HG03108 (cell line): ENCODE measurements around the gene WNT7A.

Experiments used
- ATAC-seq: cut with Tn5 transposase; IDR thresholded peaks from one replicate; pipeline ENCODE4 v1.9.1; 2021; ENCODE audit warnings: moderate library complexity; ENCODE audit not compliant: unreplicated experiment

The WNT7A gene

DNA sequence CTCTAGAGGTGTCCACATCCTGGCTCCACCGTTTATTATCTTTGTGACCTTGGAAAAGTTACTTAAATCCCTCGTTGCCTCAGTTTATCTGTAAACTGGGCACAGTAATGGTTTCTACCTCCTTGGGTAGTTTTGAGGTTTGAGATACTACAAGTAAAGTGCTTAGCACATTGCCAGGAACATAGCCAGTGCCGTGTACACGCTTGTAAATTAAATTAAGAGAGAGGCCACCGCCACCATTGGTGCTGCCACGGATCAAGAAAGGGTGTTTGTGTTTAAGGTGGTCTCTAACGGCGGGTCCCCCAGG, 5.8 kb upstream of the WNT7A start:
- ATAC-seq = no peak

DNA sequence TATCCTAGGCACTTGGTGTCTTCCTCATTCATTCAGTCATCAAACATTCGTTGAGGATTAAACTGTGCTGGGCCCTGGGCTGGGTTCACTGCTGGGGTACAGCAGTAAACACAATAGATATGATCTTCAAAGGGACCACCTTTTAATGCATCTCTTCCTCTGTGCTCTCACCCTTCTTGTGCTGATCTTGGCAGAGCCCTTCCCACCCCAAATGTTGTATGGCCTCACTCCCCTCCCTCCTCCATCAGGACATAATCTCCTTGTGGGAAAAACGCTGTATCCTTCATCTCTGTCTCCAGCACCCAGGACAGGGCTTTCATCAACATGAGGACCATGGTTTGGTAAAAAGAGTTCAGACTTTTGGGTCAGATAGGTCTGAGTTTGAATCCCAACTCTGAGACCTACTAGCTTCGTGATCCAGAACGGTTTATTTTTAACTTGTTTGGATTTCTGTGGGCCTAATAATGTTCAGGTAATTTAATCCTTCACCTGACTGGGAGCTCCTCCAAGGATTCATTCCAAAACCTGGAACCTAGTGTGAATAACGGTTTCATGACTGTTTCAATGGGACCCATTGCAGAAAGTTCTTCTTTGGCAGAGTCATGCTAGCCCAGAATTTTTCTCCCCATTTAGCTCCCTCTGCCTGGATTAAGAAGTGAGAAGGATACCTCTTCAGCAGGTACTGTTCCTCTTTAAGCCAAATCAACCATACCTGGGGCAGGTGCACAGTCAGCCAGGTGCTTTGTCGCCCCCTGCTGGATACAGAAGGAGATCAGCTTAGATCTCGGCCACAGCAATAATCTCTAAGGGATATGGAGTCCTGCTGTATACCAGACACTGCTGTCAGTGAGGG, 5.2 kb upstream of the WNT7A start:
- no peak for ATAC-seq

DNA sequence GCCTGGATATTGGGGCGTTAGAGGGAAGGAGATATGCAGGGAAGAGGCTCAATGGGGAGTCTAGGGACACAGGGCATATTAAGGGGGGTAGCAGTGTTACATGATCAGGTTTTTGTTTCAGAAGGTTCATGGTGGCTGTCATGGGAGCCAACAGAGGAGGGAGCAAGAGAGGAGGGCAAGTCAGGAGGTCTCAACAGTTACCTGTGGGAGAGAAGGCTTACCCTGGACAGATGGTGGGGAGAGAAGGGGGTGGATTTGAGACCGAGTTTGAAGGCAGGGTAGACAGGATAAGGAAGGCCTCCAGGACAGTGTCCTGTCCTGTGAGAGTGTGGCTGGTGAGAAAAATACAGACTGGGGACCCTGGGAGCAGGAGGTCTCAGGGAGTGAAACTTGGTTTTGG, 3.8 kb upstream of the WNT7A start:
- no peak for ATAC-seq

DNA sequence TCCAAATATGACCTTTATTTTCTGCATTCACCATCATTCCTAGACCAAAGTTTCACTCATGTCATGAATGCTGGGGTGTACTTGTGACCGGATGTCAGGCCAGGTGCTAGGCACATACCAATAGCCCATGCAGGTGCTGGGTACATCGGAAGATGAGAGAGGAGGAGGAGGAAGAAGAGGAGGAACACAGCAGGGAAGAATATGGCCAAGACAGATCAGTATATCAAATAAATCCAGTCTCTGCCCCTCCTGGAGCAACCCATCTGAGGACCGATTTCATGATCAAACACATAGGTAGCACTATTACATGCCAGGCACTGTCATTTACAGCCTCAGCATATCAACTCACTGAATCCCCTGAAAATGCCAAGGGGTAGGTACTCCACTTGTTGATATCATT, 3.0 kb upstream of the WNT7A start:
- ATAC-seq = no peak

DNA sequence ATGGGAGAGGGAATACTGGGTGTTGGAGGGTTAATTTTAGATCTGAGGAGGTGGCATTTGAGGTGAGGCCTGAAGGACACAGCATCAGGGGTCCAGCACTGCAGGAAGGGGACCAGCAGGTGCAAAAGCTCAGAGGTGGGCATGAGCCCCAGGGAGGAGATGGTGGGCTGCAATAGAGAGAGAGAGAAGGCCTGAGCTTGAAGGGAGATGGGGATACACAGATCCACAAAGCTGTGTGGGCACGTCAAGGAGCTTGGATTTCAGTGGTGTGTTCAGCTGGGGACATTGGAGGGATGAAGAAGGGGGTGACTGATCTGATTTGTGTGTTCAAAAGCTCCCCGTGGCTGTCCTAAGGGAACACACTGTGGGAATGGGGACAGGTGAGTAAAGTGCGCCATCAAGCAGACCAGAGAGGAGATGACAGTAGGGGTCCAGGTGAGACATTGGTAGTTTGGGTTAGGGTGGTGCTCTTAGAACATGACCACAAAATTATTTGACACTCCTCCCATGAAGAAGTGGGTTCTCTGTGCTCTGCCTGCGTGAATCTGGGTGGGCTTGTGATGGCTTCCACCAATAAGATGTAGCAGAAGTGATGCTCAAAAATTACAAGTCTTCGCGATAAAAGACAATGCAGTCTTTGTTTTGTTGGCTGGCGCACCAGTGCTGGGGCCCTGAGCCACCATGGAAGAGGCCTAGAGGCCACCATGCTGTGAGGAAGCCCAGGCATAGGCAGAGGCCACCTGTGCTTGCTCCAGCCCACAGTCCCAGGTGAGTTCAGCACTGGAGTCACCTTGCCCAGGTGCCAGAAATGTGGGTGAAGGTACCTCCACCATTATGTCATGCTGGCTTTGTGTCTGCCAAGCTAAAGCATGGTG, 1.9 kb upstream of the WNT7A start:
- no peak for ATAC-seq

DNA sequence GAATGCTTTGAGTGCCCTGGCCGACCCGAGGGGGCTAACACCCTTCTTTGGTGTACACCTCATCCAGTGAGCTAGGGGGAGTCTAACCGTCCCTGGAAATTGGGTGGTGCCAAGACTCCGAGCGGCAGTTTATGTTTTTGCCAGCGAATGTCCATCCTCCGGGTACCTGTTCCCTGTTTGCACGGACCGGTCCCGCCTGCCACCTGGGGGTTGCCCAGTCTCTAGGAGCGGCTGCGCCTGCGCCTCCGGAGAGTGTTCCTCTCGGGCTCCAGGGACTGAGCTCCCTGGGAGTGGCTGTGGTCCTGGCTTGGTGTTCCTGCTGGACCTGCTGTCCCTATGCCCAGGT, 913 bp upstream of the WNT7A start:
- no peak for ATAC-seq

DNA sequence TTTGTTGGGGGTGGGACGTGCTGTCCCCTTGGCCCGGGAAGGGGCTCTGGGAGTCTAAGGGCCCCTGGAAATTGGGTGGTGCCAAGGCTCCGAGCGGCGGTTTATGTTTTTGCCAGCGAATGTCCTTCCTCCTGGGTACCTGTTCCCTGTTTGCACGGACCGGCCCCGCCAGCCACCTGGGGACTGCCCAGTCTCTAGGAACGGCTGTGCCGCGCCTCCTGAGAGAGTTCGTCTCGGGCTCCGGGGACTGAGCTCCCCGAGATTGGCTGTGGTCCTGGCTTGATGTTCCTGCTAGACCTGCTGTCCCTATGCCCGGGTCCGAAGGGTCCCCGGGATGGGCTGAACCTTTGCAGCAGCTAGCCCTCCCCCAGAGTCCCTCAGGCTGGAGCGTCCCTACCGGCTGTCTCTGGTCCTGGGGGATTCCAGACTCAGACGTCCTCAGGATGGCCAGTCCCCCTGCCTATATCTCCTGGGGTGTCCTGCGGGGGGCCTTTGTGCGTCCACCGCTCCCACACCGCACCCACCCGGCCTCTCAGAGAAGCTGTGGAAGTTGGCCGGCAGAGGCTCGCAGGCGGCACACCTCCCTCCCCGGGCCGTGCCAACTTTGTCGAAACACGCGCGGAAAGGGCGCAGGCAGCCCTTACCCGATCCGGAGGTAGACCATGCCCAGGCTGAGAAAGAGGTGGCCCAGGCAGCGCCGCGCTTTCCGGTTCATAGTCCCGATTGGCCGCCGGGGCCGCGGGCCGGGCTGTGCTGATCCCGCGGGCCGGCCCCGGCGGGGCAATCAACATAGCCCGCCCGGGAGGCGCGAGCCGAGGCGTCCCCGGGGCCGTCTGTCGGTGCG, 547 bp downstream of the WNT7A start:
- no peak for ATAC-seq

DNA sequence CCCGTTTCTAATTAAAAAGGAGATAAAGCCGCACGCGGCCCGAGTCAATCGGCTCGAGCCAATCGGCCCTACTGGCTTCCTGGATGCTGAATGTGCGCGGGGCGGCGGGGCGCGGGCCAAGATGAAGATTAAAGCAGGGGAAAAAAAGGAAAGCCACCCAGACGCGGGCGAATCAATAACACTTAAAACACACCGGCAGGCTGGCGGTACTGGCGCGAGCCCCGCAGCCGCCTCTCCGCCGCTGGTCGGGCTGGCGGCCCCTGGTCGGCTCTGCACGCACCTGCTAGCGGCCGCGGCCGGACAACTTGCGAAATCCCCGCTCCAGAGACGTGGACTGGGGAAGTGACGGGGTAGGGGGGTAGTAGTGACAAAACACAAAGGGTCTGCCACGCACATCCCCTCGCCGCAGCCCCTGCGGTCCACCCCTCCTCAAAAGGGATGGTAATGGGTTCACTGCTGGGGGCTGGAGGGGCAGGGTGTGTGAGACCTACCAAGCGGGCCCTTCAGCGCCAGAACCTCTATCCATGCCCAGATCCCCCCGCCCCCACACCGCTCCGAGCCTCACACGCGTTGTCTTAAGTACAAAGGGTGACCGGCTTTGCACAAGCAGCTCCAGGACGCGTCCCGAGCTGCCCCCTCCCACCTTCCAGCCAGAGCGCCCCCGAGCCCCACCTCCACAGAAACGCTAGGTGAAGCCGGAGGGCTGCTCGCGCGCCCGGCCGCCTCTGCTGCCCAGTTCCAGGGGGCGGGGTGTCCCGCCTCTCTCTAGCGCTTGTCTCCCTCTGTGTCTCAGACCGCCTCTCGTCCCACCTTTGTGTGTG, 1.4 kb downstream of the WNT7A start:
- ATAC-seq = no peak

DNA sequence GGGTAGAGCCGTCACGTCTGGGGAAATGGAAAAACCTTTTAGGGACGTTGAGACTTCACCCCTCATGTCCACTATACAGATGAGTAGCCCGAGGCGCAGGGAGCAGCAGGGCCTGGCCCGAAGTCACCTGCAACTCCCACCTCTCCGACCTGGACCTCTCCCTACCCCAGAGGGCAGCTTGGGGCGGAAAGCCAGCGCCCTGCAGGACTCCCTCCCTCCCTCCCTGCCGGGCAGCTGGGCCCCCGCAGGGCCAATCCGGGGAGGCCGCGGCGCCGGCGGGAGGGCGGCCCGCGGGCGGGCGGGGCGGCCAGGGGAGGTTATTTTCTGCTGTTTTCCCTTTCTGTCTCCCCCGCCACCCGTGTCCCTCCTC, 2.0 kb downstream of the WNT7A start:
- ATAC-seq = no peak

DNA sequence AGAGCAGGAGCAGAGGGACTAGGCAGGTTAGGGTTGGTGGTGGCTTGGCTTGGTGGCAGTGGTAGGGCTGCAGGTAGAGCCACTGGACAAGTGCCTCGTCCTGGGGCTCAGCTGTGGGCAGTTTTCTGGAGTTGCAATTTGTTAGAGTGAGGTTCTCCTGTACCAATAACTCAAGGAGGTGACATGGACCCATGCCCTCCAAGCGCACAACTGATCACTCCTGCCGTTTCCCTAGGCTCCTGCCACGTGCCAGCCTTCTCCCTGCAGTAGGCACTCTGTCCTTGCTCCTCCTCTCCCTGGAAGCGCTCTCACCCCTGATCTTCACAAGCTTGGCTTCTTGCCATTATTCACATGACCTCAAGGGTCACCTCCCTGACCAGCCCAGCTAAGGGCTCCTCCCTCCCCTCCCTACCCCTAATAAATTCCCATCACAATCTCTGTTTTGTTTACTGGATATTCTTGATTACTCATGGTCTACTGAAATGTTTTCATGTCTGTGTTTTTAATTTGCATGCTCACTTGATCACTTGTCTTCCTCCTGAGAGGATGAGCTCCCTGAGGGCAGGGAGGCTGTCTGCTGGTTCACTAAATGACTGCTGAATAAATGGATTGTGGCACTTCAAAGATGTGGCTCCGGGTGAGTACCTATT, 3.3 kb downstream of the WNT7A start:
- ATAC-seq = no peak

DNA sequence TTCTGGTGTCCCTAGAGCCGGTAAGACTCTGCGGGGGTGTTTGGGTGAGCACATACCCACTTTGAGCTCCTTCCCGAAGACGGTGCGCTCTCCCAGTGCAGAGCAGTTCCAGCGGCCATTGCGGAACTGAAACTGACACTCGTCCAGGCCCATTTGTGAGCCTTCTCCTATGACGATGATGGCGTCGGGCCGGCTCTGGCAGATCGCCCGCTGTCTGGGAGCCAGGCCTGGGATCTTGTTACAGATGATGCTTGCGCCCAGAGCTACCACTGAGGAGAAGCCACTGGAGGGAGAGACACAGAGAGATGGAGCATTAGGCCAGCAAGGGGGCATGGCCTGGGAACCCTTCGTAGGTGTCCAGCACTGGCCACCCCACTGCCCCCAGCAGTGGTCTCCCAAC, 5.0 kb downstream of the WNT7A start:
- ATAC-seq = no peak

DNA sequence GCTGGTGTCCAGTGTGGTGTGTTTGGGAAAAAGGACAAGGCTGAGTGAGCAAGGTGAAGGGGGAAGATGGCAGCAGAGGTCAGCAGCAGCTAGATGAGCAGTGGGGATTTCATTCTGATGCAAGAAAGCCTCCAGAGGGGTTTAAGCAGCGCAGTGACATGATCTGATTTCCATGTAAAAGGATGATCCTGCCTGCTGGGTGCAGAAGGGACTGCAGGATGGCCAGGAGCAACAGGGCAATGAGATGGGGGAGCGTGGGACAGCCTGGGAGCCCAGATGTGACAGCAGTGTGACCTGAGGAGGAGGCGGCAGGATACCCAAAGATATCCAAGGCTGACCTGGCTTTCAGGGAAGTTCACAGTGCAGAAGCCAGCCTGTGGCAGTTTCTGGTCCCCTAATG, 6.1 kb downstream of the WNT7A start:
- no peak for ATAC-seq

DNA sequence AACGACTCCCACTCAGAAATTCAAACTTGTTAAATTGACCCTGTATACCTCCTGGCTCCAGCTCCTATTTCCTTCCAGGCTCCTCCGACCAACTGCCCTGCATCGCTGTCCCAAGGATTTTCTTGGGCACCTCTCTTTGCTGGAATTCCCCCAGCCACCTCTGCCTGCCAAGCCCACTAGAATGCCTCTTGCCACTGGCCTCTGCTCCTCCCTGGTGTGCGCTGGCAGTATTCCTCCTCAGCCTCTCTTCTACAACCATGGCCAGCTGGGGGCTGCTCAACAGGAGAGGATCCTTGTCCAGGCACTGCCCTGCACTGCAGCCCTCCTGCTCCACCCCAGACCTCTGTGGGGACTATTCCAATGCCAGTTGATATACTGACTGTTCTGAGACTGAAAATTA, 7.4 kb downstream of the WNT7A start:
- ATAC-seq = no peak

DNA sequence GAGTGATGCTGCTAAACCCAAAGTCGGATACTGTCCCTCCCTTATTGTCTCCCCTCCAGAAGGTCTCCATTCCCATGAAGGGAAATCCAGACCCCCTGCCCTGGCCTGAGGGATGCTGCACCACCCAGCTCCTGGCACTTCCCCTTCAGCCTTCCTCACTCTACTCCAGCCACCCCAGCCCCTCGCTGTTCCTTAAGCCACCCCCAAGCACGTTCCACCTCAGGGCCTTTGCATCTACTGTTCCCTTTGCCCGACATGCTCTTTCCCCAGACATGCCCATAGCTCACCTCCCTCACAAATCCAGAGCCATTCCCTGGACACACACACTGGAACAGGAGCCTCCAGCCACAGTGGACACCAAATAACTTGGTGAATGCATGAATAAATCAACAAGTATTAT, 8.1 kb downstream of the WNT7A start:
- no peak for ATAC-seq

DNA sequence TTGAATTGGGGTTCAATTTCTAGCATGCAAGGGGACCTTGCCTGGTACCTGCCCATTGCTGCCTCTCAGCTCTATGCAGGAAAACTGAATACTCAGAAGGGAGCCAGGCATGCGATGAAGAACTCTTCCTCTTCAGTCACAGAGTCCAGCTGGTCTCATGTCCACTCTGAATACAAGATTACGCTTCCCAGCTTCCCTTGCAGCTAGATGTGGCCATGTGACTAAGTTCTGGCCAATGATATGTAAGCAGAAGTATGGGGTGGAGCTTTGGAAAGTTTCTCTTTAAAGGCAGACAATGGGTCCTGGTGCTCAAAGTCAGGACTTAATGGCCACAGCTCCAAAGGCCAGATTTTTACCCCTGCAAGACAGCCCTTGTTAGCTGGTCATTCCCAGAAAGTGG, 9.0 kb downstream of the WNT7A start:
- no peak for ATAC-seq

DNA sequence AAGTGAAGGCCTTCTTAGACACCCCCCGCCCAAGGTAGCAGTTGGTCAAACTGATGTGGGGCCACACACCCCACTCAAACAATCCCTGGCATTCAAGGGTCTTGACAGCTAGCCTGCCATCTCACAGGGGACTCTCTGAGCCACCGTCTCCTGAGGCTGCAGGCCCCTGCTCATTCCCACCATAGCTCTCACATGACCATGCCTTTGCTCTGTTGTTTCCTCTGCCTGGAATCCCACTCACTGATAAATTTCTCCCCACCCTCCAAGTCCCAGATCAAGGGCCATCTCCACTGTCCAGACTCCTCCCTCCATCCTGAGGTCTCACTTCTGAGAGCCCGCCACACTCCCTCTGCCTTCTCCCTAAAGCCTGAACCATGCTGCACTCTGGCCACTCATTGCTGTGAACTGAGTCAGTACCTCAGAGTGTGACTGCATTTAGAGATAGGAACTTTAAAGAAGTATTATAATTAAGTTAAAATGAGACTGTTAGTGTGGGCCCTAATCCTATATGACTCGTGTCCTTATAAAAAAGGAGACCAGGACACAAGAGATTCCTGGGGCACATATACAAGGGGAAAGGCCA, 10.0 kb downstream of the WNT7A start:
- no peak for ATAC-seq

DNA sequence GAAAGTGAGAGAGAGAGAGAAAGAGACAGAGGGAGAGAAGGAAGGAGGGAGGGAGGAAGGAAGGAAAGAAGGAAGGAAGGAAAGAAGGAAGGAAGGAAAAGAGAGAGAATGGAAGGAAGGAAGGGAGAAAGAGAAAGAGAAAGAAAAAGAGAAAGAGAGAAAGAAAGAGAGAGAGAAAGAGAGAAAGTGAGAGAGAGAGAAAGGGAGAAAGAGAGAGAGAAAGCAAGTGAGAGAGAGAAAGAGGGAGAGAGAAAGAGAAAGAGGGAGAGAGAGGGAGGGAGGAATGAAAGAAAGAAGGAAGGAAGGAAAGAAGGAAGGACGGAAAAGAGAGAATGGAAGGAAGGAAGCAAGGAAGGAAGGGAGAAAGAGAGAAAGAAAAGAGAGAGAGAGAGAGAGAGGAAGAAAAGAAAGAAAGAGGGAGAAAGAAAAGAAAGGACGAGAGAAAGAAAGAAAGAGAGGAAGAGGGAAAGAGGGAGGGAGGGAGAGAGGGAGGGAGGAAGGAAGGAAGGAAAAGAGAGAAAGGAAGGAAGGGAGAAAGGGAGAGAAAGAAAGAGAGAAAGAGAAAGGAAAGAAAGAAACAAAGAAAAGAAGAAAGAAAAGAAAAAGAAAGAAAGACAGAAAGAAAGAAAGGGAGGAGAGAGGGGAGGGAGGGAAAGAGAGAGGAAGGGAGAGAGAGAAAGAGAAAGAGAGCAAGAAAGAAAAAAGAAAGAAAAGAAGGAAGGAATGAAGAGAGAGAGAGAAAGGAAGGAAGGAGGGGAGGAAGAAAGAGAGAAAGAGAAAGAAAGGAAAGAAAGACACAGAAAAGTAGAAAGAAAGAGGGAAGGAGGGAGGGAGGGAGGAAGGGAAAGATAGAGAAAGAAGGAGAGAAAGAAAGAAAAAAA, 10.8 kb downstream of the WNT7A start:
- no peak for ATAC-seq

DNA sequence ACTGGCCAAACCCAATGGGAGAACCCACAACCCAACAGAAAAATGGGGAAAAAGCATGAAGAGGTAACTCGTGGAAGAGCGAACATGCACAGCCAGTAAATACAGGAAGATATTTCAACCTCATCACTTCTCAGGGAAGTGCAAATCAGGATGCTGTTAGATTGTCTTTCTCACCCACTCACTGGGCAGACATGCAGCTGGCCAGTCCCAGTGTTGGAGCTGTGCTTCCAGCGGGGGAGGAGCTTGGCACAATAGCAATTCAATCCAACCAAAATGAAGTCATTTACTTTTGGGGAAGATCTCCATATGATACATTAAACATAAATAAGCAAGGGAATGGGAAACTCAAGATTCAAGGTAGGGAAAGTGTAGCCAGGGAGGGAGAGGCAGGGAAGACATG, 12.1 kb downstream of the WNT7A start:
- ATAC-seq = no peak
